22Rv1 (cell line): ENCODE measurements around the gene DACH1.

Experiments used
- CTCF ChIP-seq: fragments of 450-650 bp; IDR thresholded peaks from 2 replicates; pipeline ENCODE4 v1.5.1; 2017; ENCODE audit warnings: mild to moderate bottlenecking
- ZFX ChIP-seq: fragments of 450-650 bp; IDR thresholded peaks from 2 replicates; pipeline ENCODE4 v1.6.1; 2017; ENCODE audit warnings: antibody characterized with exemption, borderline replicate concordance

- TF ChIP-seq CTCF, result no peak
- TF ChIP-seq ZFX, result no peak
These were observed 261.3 kb downstream of the DACH1 start for GRCh38 chr13:71605744-71606143.
